SKM-1 (cell line): Measurements from ENCODE around the gene CCDC34.
"Not testable (repeated sequence)": the region's sequence is repeated elsewhere in the genome, so short reads cannot be mapped to it uniquely, and the experiment has no call there.

Experiments used
- DNase-seq: peaks from one replicate; lab custom pipeline; 2025; ENCODE audit not compliant: unreplicated experiment; lab: John Stamatoyannopoulos, UW

CCDC34 gene

DNA sequence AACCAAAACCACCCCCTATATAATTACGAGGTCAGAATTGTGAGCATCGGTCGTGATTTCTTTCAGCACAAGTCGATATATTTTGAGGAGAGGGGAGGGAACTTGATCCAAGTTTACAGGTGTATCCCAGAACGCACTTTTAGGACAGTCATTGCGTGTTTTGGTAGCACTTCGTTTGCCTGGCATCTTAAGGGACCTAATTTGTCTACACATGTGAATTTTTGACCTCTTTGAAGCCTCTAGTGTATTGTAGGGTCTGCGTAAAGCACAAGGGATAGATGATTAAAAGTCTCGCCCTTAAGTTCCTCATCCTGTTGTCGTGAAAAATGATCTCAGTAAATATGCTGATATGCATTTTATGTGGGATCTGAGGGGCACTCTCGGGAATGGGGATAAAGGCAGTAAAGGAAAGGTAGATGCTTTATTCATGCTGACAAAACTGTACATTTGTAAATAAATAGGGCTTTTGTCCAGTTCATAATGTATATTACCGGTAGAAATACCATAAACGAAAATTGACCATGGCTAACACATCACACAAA lies 632 bp upstream of the CCDC34 start:
- no peak for DNase-seq

DNA sequence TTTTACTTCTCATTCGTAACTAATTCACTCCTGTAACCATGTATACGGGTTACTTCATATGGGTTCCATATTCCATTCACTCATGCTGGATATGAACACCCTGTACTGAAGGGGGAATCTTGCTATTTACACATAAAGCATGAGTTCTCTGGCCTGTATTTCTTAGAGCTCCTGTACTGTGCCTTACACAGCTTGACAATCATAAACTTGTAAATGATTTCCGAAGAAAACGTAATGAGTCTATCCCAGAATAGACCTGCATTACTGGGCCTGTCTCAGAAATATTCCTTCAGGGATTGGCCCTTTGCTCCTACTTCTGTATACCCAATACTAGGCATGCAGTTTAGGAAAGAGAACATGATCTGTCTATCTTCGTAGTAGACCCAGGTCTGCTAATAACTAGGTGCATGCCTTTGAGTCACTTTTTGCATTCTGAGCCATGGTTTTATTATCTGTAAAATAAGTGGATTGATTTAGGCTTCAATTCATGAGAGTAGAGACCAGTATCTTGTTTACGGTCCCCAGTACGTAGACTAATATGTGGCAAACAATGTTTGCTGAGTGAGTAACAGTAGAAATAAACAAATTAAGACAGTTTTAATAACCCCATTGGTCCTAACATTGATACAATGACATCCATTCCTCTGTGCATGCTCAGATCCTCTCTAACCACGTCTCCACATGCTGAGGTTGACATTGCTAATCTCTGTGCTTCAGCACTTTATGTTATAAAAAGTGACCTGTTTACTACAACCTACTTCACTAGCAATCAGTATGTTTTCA lies 1.2 kb downstream of the CCDC34 start:
- DNase-seq: no peak

DNA sequence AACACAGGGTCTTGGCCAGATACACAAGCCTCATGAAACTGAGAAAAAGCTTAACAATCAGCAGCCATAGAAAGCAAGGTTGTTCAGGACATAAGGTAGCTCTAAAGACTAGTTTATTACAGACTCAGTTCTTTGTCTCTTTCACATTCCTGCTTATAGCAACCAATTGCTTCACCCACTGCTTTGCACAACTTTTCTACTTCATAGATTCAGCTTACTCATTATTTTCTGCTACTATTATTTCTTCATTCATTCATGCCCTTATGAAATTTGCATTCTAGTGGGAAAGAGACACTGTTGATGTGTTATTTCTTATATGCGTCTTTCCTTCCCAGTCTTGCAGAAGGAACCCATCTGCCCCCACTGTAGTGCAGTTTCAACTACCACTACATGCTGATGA lies 4.7 kb downstream of the CCDC34 start:
- no peak for DNase-seq

DNA sequence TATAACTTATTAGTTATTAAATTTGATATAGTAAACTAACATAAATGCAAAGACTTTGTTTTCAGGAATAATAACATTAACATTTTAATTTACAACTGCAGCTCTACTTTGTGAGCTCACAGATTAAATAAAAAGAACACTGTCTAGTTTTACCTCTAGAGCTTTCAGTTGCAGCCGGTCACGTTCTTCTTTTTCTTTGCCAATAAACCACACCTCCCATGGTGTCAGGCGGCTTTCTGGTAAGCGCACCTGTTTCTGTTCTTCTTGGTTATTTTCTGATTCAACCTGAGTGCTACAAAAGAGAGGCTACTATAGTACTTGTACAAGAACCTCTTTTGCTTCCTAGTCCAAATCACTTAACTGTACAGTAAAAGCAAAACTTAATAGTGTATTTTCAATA lies 5.8 kb downstream of the CCDC34 start:
- no peak for DNase-seq

DNA sequence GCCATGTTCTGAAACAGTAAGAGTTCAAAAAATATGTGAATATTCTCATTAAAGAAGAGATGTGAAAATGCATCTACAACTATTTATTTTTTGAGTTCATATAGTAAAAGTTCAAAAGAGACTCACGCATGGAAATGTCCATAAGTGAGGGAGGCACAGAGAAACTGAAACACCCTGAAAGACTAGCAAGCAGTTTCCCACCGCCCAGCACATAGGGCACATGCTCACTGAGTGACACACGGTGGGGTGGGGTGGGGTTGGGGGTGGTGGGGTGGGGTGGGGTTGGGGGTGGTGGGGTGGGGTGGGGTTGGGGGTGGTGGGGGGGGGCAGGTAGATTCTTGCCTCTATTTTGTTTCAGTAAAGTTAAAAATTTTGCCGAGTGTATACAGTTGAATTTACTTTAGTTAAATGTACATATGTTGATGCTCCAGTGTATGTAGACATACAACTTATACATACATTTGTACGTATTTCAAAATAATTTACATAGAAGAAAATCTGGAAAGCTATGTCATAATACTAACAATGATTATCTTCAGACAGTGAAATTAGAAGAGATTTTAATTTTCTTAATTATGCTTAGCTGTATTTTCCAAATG lies 6.3 kb downstream of the CCDC34 start:
- DNase-seq: no peak

DNA sequence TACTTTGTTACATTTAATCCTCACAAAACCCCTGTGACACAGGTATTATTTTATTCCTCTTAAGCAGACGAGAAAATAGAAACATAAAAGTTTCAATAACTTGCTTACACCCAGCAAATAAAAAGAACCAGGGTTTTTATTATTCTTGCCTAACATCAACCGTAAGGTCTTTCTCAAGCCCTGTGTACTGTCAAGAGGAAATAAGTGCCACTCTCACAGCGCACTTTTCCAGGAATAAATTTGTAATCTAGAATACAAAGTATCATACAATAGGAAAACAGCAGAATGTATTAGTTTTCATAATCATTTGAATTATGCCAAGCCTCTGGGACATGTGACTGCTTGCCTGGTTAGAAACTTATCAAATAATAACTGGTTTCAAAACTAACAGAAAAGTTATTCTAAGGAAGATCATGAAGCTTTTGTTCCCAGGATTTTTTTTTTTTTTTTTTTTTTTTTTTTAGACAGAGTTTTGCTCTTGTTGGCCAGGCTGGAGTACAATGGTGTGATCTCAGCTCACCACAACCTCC lies 7.4 kb downstream of the CCDC34 start:
- no peak for DNase-seq

DNA sequence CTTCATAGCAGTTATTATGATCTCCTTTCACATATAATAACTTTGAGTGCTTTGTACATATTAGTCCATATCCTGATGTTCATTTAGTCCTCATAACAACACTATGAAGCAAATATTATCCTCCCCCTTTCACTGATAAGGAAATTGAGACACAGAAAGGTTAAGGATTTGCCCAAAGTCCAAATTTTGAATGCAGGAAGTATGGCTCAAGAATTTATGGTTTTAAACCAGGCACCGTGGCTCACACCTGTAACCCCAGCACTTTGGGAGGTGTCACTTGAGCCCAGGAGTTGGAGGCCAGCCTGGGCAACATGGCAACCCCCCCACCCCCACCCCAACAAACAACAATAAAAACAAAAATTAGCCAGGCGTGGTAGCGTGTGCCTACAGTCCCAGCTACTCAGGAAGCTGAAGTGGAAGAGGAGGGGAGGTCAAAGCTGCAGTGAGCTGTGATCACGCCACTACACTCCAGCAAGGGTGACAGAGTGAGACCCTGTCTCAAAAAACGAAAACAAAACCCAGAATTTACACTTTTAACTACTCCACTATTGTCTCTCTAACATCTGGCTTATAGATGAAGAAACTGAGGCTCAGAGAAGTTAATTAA lies 8.6 kb downstream of the CCDC34 start:
- DNase-seq: no peak

DNA sequence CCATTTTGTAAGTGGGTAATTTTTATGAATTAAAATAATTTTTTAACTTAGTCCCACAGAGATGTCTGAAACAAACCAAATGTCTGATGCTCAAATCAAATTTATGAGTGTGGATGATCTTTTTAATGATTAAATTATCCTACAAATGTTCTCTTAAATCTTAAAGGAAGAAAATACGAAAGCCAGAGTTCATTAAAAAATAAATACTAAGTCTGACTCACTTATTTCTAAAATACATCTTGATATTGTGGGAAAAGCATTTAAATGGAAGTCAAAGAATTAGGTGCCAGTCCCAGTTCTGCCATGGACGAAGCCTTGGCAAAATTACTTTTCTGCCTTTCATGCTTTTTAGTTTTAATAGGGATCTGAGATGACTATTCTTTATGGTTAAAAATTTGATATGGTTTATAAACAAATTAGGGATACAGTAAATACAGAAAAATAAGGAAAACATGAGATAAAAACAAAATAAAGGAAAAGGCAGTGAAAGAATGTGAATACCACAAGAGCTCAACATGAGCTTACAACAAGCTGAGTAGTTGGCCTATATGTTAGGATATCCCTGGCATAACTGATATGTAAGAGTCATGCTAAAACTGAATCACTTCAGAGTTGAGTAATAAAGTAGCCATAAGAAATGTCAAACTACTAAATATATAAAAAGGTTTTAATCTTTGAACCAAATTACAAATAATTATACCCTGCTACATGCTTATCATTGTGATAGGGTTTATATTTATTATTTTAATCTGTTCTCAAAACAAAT lies 9.2 kb downstream of the CCDC34 start:
- no peak for DNase-seq

DNA sequence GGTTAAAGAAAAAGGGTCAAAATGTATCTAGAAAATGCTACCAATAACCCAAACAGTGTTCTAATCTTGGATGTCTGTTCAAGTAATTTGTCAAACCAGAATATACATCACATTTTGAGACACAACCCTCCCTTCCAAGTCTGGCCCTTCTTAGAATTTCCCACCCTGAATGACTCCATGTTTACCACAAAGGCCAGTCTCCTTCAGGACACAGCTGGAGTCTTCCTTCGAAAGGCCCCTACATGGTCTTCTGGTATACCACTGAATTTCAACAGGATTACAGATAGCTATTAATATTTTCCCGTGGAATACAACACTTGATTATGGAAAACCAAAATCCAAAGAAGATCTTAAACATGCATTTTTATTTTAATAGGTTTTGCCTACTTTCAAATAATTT lies 10.2 kb downstream of the CCDC34 start:
- no peak for DNase-seq

DNA sequence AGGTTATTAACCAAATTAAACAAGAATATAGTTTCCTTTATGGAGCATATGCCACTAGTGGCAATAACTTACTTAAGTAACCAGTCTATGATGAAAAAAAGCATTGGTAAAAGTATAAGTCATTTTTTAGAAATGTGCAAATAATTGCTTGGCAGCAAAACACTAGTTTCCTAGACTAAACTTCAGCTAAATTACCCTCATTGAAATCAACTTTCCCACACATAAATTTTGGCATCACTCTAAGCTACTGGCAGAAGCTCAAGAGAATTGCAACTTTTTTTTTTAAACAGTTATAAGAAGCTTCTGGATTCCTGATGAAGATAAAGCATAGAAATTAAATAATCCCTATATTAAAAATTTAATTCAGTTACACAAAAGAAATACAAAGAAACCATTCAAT lies 12.5 kb downstream of the CCDC34 start:
- no peak for DNase-seq

DNA sequence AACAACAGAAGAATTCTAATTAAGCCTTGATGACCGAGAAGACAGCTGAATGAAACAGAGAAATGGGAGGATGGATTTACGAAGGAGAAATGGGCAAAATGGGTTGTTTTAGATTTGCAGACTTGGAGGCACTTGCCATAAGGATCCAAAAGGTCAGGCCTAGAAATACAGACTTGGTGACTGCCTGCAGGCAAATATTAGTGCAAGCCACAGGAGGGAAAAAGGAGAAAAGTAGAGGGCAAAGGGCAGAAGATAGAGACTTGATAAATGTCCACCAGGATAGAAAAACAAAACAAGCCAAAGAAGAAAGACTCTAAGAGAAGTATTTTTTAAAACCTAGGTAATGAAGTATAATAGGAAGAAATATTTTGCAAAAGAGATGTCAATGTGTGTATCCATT lies 13.1 kb downstream of the CCDC34 start:
- DNase-seq: no peak

DNA sequence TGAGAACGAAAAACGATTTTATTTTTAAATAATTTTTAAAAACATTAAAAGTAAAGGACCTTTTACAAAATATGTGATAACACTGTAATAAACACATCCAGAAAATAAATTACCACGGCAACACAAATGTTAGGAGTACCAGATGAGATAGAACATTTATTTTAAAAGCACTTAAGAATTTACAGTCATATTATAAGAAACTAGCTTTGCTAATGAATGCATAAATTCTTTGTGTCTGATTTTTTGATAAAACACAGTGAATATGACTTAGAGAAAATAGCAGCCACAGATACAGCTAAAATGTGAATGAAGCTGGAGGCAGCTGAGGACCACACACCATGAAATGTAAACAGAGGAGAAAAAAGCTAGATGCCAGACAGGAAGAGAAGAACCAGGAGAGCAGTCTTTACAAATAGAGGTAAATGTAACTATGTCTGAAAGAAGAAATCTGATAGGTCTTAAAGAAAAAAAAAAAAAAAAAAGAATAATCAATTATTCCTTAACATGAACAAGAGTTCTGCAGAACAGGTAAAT lies 14.6 kb downstream of the CCDC34 start:
- DNase-seq: no peak

DNA sequence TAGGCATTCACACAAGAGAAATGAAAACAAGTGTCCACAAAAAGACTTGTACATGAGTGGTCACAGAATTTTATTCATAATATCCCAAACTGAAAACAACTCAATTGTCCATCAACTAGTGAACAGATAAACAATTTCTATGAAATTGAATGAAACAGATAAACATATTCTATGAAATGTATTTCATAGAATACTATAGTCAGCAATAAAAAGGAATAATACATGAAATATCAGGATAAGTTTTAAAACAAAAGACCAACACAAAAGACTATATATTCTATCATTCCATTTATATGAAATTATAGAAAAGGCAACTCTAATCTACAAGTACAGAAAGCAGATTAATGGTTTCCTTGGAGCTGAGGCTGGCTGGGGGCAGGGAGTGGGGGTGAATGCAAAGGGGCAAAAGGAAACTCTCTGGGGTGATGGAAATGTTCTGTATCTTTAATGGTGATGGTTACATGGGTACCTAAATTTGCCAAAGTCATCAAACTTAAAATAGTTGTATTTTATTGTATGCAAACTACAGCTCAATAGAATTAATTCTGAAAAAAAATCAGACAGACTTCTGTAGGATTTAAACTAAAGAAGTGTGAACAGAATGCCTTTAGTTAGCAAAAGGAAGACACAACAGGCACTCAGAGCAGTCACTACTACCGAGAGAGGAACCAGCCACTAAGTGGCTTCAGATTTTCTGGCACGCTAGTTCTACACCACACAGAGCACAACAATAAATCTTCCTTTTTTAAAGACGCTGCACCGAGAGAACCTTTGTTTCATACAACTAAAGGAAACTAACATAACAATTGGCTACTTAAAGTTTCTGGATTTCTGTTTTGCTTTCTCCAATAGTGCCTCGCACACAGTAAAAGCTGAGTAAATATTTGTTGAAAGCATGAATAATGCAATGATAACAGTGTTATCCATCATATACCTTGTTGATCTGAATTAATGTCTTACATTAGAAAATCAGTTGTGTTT lies 15.4 kb downstream of the CCDC34 start:
- DNase-seq: no peak

DNA sequence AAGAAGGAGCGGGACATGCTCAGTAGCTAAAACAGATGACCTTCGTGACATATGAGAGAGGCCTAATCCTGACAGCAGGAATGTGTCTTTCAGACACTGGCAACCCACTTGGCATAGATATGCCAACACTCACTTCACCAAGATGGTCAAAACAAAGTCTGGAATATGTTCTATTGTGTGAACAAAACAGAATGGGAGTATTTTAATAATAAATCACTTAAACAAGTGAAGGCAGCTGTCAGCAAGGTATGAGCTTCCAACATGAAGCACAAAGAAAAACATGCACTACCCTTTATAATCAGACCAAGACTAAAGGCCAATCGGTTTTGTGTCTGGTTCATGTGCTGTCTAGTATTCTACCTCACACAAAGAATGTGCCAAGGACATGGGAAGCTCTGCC lies 23.1 kb downstream of the CCDC34 start:
- no peak for DNase-seq

DNA sequence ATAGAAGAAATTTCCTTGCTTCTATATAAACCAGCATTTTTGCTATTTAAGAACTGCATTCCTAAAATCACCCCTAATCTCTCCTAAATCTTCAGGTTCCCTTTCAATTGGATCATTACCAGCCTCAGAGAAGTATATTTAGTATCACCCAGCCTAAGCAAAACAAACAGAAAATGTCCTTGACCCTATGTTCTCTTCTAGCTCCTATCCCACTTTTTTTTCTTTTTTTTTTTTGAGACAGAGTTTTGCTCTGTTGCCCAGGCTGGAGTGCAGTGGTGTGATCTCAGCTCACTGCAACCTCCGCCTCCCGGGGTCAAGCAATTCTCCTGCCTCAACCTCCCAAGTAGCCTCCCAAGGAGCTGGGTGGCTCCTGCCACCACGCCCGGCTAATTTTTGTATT lies 28.3 kb downstream of the CCDC34 start:
- DNase-seq: not testable (repeated sequence)

DNA sequence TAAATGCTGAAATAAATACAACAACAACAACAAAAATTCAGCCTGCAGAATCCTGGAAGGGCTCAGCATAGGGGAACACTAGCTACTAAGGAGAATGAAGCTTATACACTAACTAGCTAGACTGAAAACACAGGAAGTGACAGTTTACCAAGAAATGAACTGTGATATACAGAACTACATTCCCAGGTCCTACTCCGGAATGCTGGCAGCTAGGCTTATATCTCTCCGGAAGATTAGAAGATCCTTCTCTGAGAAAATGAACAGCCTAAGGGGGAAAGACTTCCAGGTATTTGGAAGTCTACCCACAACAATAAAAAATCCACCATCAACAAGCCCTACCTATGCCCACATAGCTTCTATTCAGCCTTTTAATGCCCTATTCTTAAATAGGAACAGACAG lies 31.0 kb downstream of the CCDC34 start:
- no peak for DNase-seq

DNA sequence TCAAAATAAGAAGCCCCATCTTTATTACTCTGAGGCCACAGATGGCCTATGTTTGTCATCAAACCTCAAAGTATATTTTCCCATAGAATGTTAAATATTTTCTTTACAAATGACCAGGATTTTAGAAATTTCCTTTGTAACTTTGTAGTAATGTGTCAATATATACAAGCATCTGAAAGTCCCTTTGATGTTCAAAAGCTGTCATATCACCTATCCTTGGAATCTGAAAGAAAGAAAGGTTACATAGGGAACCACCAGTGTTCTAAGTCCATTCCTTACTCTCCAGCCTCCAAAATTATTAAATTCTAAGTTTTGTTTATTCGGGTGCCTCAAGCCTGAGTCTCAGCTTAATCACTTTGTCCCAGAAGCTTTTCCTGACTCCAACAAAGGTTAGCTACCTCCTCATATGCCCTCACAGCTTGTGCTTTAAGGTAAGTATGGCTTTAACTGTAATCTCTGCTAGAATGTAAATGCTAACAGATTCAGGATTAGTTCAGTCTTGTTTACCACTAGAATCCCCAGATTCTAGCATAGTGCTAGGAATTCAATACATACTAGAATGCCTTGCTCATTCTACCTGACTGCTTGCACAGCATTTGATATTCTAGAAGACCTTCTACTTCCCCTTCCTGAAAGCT lies 32.3 kb downstream of the CCDC34 start:
- DNase-seq: no peak

DNA sequence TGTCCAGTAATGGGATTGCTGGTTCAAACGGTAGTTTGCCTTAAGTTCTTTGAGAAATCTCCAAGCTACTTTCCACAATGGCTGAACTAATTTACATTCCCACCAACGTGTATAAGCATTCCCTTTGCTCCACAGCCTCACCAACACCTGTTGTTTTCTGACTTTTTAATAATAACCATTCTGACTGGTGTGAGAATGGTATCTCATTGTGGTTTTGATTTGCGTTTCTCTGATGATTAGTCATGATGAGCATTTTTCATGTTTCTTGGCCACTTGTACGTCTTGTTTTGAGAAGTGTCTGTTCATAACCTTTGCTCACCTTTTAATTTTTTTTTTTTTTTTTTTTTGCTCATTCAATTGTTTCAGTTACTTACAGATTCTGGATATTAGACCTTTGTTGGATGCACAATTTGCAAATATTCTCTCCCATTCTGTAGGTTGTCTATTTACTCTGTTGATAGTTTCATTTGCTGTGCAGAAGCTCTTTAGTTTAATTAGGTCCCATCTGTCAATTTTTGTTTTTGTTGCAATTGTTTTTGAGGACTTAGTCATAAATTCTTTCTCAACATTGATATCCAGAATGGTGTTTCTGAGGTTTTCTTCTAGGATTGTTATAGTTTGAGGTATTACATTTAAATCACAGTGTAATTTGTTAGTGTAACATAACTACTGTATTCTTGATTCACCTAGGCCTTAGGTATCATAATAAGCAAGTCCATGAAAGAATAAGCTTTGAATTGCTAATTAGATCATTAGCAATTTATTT lies 33.0 kb downstream of the CCDC34 start:
- DNase-seq: no peak

DNA sequence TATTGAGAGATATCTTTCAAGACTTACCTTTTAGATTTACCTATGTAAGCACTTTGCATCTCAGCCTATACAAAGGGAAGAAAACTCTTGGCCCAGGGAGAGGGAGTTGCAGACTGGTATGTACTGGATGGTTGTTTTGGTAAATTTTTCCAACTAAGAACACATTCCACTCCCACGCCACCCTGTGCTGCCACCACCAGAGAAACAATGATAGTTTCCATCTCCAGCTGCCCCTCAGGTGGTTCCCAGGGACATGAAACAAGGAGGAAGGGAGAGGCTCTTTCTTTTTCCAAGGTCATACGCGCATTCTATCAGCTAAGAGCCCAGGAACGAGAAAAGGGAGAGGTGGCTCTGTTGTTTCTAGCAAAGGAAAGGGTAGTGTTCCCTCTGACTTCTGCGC lies 34.4 kb downstream of the CCDC34 start:
- no peak for DNase-seq
